Cerebellar cortex (tissue), 1 donor: ENCODE results near the gene CAPN8.

Experiments used
- DNase-seq: peaks from one replicate; pipeline ENCODE4 v3.0.0-alpha.2; 2015; ENCODE audit warnings: low spot score

The CAPN8 gene

DNA sequence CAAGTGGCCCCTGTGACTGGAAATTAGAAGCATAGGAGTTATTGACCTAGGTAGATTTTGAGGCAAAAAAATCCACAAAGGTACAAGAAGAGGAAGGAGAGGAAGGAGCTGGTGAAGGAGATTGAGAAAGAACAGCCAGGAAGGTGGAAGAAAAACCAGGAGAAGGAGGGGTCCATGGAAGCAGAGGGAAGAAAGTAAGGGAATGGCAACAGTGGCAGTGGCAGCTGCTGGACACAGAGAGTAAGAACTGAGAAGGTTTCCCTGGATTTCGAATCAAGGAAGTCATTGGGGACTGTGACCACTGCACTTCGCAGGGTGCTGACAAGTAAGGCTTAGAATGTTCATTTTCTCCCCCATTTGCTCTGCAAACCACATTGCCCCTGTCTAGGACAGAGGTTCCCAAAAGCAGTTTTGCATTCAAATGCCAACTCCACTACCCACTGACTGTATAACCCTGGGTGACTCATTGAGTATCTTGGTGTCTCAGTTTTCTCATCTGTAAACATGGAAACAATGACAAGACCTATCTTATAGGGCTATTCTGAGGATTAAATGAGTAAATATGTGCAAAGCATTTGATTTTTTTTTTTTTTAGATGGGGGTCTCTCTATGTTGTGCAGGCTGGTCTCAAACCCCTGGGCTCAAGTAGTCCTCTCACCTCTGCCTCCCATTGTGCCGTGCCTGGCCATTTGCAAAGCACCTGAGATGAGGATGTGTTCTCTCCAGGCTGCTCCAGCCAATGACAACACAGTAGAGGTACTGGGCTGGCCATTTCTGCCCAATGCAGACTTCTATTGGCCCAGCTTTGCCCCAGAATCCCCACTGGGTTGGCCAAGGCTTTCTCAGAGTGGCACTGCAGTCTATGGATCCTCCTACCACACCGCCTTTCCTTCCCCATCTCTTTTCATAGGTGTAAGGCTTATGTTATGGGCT lies 37.5 kb upstream of the CAPN8 start:
- peak; percentile 37 for DNase-seq

DNA sequence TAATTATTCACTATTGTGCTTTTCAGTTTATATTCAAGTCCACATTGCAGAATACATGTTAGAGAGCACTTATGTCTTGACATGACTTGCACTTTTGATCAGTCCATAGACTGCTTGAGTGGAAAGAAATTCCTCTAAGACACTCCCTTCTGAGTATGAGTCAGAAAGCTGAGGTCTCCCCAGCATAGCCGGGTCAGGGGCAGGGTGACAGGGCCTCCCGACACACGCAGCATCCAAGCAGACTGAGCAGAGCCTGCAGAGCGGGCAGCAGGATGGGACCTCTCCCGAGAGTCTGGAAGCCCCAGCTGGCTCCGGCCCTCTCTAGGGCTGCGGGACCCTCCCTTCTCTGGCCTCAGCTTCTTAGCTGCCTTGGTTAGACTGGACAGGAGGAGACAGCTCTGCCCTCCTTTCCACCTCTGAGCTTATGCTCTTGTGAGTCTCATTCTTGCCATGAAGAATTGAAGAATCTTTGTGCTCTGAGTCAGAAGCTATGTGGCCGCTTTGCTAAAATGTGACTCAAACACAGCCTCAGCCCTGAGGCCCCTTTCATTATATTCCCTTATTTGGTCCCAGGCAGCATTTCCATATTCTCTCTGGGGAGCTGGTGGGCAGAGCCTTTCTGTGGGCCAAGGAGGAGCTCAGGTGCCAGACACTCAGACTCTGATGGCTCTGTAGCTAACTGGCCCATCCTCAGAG lies 35.6 kb upstream of the CAPN8 start:
- DNase-seq, result peak; percentile 66

DNA sequence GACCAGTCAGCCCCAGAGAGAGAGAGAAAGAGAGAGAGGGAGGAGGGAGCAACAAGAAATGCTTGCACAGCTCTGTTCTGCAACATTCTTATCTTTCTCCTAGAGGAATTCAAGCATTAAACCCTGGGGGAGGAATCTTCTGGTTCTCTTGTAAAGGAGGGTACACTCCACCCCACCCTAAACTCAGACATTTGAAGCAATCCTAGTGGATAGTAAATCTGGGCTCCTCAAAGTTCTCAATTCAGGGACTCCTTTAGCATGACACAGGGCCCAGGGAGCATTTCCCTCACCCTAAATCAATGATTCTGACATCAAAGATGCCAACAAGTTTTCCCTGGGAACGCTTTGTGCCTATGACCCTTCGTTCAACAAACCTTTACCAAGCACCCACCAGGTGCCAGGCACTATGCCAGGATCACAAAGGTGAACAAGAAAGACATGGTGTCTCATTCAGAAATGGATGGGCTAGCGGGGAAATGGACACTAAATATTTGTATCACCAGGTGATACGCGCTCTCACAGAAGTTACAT lies 35.0 kb upstream of the CAPN8 start:
- no peak for DNase-seq

DNA sequence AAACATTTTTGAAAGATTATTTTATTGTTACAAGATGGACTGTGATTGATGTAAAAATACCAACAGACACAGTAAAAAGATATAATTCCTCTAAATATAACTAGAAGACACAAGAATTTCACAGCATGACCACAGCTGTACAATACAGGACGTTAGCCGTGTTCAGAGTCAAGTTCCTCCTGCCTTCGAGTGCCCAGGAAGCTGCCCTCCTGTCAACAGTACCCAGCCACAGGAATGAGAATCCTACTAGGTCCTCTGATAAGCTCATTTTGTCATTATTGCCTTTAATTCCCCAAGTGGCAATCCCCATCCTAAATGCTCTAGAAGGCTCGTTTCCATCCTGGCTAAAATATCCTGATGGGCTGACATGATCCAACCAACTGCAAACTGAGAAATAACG lies 30.4 kb upstream of the CAPN8 start:
- no peak for DNase-seq

DNA sequence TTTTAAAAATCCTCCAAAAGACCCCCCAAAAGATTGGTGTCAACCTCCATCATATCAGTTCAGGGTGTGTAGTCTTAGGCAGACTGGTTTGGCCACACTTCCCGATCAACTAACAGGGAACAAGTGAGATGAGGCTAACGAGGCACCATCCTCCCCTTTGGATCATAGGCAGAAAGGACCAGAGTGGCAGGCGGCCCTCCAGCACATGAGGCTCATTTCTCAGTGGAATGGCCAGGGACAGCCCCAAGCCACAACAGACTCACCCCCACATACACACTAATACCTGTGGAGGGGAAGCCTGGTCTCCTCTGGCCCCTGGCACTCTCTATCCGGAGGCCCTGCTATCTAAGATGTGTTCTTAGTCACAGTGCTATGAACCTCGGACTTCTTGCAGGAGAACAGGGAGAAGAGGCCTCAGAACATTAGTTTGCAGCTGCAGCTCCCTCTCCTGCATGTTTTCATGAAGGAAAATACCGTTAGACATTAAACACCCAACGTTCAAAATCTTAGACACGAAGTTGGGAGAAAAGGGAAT lies 29.6 kb upstream of the CAPN8 start:
- no peak for DNase-seq

DNA sequence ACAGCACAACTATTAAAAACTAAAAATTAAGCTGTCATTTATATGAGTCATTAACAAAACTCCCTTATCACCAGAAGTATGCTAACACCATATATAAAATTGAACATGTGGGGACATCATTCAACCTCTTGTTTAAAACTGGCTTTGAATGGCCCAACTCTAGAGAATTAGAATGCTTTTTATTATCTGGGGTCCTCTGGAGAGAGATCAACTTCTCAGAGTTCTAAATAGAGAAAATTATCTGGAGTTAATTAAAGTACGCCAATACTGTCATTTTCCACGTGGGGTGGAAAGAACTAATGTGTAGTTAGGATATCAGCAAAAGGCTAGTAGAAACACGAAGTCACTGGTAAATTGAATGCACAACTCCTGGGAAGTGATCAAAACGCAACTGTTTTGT lies 25.6 kb upstream of the CAPN8 start:
- no peak for DNase-seq

DNA sequence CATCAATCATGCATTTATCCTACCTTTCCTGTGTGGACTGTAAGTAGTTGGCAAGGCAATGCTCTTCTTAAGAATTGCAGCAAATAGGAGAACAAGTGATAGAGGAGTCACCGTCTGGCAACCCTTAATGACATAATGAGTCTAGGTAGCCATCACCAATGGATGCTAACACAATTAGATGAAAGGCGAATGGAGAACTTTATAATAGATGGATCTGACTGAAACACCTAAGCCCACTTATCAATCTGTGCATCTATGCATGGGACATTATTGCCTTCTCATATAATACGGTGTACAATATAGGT lies 18.9 kb upstream of the CAPN8 start:
- DNase-seq, result no peak

DNA sequence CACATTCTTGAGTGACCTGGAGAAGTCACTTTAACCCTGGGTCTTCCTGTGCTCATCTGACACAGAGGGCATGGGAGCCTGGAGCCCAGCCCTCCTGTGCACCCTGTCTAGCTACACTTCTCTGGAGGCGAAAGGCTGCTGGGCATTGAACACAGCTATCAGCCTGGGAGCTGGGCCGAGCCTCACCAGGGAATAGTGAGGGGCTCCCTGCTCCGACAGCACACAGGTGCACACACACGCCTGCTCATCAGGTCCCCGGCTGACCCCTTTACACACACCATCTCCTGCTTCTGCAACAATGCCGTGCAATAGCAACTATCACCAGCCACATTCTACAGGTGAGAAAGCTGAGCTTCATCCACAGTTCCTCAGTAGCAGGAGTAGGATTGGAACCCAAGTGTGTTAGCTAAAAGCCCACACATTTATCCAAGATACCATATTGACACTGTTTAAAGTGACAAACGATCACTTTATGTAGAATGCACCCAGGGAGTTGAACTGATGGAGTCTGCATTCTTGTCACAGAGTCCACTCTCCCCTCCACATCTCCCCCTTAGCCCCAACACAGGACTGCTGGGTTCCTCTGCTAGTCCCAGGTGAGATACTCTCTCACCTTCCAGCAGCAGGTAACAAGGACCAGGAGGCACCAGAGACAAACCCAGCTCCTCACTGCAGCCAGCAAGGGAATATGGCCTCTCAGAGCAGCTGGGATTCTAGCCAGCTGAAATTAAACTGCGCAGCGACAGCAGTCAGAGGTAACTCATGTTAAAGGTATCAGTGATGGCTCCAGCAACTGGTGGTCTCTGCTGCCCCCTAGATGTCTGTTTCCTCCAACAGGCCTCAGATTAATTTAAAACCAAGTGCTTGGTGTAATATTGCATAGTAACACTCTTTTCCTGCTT lies 18.3 kb upstream of the CAPN8 start:
- peak; percentile 83 for DNase-seq

DNA sequence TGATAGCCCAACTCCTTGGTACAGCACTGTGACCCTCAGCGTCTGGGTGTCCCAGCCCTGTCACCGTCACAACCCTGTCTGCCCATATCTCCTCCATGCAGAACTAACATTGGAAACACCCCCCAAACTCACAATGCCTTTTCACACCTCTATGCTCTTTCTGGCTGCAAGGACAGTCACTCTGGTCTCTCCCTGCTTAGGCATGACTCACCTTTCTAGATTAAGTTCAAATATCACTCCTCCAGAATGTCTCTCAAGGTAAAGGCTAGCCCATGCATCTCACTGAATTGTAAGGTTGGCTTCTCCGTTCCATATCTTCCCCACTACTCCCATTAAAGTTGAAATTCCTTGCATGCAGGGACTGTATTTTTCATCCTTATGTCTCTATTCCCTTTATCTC lies 17.0 kb upstream of the CAPN8 start:
- DNase-seq, result no peak

DNA sequence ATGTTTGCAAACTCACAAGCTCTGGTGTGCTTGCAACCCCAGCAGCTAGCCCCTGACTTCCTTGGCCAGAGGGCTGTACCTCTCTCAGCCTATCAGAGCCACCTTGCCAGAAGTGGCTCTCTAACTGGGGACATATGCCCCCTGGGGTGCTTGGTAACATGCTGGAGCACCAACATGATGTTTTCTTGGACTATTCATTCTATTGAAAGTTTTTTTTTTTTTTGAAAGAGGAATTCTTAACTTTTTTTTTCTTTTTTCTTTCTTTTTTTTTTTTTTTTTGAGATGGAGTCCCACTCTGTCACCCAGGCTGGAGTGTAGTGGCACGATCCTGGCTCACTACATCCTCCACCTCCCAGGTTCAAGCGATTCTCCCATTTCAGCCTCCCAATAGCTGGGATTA lies 14.7 kb upstream of the CAPN8 start:
- no peak for DNase-seq

DNA sequence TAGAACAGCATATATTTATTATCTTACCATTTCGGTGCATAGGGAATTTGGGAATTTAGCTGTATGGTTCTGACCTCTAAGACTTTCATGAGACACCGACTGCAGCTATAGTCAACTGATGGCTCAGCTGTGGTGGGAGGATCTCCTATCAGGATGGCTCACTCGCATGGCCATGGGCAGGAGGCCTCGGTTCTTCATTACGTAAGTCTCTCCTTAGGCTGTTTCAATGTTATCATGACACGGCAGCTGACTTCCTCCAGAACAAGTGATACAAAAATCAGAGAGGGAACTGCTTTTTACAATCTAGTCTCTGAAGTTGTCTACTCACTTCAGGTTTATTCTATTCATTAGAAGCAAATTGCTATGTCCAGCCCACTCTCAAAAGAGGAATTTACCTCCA lies 13.3 kb upstream of the CAPN8 start:
- DNase-seq, result no peak

DNA sequence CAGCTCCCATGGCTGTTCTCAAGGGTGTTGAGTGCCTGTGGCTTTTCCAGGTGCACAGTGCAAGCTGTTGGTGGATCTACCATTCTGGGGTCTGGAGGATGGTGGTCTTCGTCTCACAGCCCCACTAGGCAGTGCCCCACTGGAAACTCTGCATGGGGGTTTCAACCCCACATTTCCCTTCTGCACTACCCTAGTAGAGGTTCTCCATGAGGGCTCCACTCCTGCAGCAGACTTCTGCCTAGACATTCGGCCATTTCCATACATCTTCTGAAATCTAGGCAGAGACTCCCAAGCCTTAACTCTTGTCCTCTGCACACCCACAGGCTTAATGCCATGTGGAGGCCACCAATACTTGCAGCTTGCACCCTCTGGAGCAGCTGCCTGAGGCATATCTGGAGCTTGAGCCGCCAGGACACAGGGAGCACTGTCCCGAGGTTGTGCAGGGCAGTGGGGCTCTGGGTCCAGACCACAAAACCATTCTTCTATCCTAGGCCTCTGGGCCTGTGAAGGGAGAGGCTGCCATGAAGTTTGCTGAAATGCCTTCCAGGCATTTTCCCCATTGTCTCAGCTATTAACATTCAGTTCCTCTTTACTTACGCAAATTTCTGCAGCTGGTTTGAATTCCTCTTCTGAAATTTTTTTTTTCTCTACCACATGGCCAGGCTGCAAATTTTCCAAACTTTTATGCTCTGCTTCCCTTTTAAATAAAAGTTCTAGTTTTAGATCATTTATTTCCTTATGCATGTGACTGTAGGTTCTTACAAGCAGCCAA lies 8.8 kb upstream of the CAPN8 start:
- DNase-seq, result no peak

DNA sequence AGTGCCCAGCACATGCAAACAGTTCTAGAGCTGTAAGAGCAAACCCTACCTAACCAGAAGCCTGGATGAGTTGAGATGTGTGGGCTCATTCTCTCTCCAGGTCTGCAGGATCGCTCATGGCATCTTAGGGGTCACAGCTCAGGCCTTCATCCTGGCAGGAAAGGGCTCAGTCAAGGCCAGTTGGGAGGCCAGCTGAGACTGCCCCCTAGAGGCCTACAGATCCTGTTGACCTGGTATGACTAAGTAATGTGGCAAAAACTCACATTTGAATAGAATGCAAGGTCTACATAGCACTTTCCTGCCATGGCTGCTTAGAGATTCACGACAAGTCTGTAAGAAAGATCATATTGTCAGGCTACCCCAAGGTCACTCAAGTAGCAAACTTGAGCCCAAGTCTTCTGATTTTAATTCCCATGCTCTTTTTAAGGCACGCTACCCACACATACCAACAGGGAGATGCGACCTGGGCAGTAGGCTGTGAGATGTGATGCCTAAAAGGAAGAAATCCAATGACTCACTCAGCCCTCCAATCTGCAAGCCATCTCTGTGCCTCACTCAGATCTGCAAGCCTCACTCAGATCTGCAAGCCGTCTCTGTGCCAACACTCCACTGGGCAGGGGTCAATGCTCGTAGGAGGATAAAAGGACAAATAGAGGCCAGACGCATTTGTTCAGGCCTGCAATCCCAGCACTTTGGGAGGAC lies 5.1 kb upstream of the CAPN8 start:
- peak; percentile 33 for DNase-seq

DNA sequence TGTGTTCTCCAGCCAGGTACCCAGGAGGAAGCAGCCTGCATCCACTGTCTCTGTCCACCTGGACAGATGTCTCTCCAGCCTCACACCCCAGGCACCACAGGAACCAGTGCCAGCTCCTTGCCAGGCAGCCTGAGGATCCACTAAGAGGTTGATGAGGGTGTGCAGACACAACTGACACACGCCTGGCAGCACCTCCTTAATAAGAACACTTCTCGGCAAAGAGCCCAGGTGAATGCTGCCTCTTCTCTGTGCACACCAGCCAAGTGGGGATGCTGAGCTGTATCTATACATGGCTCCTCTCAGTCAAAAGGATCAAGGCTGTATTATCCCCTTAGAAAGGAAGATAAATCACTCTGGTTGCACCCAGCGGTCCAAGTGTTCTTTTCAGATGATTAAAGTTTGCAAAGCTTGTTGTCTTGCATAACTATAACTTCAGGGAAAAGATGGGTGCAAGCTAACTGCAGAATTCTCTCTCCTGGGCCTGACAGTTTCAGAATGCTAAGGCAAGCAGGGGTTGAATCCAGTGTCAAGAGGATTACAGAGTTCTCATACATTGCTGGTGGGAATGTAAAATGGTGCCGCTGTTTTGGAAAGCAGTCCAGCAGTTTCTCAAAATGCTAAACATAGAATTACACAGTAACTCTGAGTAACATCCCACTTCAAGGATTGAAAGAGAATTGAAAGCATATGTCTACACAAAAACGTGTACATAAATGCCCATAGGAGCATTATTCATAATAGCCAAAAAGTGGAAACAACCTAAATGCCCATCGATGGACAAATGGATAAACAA lies 3.7 kb upstream of the CAPN8 start:
- DNase-seq, result peak; percentile 30

DNA sequence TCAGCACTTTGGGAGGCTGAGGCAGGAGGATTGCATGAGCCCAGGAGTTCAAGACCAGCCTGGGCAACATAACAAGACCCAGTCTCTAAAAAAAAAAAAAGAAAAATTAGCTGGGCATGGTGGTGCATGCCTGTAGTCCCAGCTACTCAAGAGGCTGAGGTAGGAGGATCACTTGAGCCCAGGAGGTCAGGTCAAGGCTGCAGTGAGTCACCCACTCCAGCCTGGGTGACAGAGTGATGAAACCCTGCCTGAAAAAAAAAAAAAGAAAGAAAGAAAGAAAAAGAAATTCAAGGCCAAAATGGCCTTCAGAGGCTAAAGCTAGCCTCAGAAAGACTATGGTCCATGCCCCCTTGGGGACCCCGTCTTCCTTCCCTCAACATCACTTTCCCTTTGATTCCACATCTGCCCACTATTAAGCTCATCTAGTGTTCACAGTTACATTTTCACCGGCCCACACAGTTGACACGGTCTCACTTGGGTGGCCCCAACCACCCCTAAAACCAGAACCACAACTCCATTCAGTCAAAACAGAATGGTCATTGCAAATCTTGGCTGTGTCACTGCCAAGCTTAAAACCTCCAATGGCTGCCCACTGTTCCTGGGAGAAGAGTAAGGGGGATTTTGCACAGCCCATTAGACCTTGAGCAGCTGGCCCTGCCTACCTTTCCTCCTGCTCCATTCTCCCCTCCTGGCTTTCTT lies 2.1 kb upstream of the CAPN8 start:
- DNase-seq, result no peak

DNA sequence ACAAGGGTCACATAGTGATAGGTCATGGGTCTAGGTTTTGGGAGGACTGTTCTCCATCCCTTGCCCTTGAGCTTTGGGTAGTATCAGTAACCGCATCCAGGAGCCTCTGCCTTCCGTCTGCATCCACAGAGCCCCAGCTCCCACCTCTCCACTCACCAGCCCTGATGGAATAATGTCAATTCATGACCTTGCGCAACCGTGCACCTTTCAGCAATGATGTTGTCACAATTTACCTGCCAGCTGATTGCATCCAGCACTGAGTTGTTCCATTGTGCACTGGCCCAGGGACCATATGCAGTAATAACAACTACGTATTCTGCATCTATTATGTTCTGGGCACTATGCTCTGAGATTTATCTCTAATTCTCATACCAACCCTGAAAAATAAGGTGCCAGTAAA lies 1.4 kb downstream of the CAPN8 start:
- no peak for DNase-seq

DNA sequence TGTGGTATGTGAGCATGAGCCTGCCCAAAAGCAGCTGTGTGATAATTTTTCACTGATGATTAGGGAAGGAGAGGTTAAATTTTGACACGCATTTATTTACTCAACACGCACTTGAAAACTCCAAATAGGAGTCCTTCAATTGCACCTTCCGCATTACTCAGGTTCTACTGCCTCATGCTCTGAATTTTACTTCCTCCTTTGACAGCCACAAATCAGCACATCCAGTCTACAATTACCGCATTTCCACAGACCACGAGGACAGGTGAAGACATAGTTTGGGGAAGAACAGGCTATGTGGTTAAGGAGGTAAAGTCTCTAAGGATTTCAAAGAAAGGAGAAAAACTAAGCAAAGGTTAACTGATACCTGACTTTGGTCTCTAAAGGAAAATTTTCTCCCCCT lies 2.6 kb downstream of the CAPN8 start:
- DNase-seq, result no peak

DNA sequence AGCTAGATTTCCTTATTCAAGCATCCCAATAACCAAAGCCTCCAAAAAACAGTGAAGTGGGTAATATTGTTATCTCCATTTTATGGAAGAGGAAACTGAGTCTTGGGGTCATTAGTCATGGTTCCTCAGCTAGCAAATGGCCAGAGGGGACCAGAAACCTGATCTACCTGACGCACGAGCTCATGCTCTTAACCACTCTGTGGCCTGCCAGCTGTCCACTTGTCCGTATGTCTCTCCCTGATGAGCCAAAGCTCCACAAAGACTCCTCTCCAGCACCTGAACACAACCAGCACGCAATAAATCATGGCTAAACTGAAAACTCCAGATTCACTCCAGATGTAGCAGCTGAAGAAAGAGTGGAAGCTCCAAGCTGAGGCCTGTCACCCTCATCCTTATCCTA lies 5.8 kb downstream of the CAPN8 start:
- DNase-seq, result no peak

DNA sequence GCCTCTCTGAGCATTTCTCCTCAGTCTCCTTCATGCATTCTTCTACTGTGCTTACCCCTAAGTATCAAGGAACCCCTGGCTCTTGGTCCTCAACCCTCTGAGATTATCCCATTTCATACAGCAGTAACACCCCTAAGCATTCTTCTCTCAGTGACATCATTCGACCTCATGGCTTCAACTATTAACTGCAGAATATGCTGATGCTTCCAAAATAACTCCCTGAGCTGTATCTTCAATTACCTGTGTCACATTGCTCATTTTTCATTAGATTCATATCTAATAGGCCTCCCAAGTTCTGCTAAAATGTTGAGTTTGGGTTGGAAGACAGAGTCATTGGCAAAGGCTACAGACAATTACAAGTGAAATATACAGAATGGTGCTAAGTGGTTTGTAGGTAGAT lies 7.5 kb downstream of the CAPN8 start:
- no peak for DNase-seq
